ENCODE results near the gene C1QL1. TPM values are rescaled to one million over a fixed set of nuclear protein-coding genes. Genes with fewer than 3 reads are reported as not detected.

C1QL1 gene
- total RNA-seq (2021; ENCODE audit: unreplicated experiment): 3.5 TPM
- 3.6 and 4.2 TPM in 2 replicates for polyA plus RNA-seq (2012)
- percentile 16 among the genes with signal in this experiment for Bru-seq, nascent RNA
- BruChase-seq, experiment 1, labeled RNA remaining after a 6-hour chase: percentile 9 among the genes with signal in this experiment
- percentile 14 among the genes with signal in this experiment for BruChase-seq, experiment 2, labeled RNA remaining after a 2-hour chase
- long read RNA-seq, partial matches to known transcripts: 3 of 7 reads
- long read RNA-seq, other reads (novel, unspliced or antisense): 0 of 7 reads

GRCh38 chr17:44968225-44969143, at the start of gene C1QL1:
C1QL1 (minus strand) TSS chr17:44968303; CDS start chr17:44968048, 255 bp downstream.
- Histone ChIP-seq H2AFZ (ENCODE audit: low read depth, low read length, poor library complexity, severe bottlenecking) (no peak within 1 kb of the TSS), H3K9me3 (ENCODE audit: control insufficient read depth in 1 of 2, insufficient read depth in 1 of 2, low read depth in 1 of 2, low read length in 2 of 2) (no peaks in the 10 kb centered on the region), H3K27ac (ENCODE audit: low read depth, low read length) (no peak within 1 kb of the TSS), H3K36me3 (ENCODE audit: control insufficient read depth in 1 of 2, insufficient read depth in 2 of 2, low read length in 2 of 2) (no peaks in the 10 kb centered on the region), H3K4me3 (replicated peaks in 1 of 2; ENCODE audit: low read depth in 1 of 2, low read length in 2 of 2) (peak within 1 kb of the TSS; percentile 28 to 57), H3K9ac (ENCODE audit: low read length) (peak within 1 kb of the TSS; percentile 46), H3K9me2 (ENCODE audit: insufficient read depth) (no peaks in the 10 kb centered on the region), H3K4me1 (ENCODE audit: control insufficient read depth in 1 of 2, insufficient read depth in 2 of 2, low read length in 2 of 2) (peaks cover 6 to 24% of the 10 kb centered on the region in 2 experiments), H3K79me2 (ENCODE audit: insufficient read depth, low read length) (no peaks in the 10 kb centered on the region), H4K20me1 (ENCODE audit: insufficient read depth) (no peaks in the 10 kb centered on the region), H3K27me3 (ENCODE audit: insufficient read depth, low read length) (no peaks in the 10 kb centered on the region), H3K4me2 (ENCODE audit: low read length) (peak within 1 kb of the TSS; percentile 86)
- DNase-seq (ENCODE audit: low read depth, low spot score) (peak; percentile 61), ATAC-seq (peak; percentile 99)
- intact Hi-C loops (cut with micrococcal nuclease): no loop called here
- POLR2A ChIA-PET: interaction anchor here (0.7 to 0.8 kb wide), 3 partner anchors 44 to 167 kb away, joined by 3 to 4 read pairs (median 4); partner anchors contain the start of gene ACBD4
- RAD21 ChIA-PET (ENCODE audit: low non-redundant PET in 1 of 2, low total read pairs in 2 of 2, uncharacterized antibody in 2 of 2, unreplicated experiment in 2 of 2): interaction anchor here in 1 of 2 experiments (0.7 kb wide), 2 partner anchors 31 to 169 kb away, joined by 3 to 5 read pairs; no protein-coding TSS in a partner anchor
- BruUV-seq (replicated peaks): no TSS peak
- TF ChIP-seq POLR2AphosphoS5 (IDR thresholded peaks at IDR 0.05; ENCODE audit: low read depth, low read length): peak; percentile 40; the same call in 1 of the 2 replicates
- TF ChIP-seq MAX (IDR thresholded peaks at IDR 0.05): peak; percentile 81
- TF ChIP-seq REST (IDR thresholded peaks at IDR 0.05; ENCODE audit: low read depth): no peak
- CTCF ChIA-PET: interaction anchor here (0.7 to 1.2 kb wide), 3 partner anchors 48 to 567 kb away, joined by 3 to 4 read pairs (median 3); partner anchors contain the start of gene ACBD4
